ENCODE data around the gene PKD2L2. TPM values are rescaled to one million over a fixed set of nuclear protein-coding genes. Genes with fewer than 3 reads are reported as not detected.
A peak's percentile ranks its signal among the peaks of the same experiment; 100 is the strongest.
"Not testable (repeated sequence)": the region's sequence is repeated elsewhere in the genome, so short reads cannot be mapped to it uniquely, and the experiment has no call there.

Gene PKD2L2
- total RNA-seq, 2 donors from 2014 or later, result not detected

DNA sequence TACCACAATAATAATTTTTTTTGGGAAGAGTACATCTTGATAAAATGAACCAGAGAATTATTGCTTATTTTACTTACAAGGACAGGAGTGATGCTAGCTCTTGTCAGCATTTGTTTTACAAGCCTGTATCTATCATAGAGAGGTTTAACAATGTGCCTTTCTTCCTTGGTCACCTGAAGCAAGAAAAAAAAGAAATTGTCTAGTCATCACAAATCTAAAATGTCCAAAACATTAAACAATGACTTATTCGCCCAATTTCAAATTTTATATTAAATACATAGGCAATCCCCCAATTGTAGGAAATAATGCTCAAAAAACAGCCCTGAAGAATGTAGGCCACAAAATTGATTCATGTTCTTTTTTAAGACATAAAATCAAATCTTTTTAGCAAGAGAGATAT lies 56.6 kb downstream of the PKD2L2 start:
- Mint-ChIP-seq H3K27ac (no peak overlapping the region), H3K27me3 (no peaks in the 10 kb centered on the region), H3K9me3 (no peaks in the 10 kb centered on the region), H3K36me3 (peaks cover 42% of the 10 kb centered on the region), H3K4me3 (no peak overlapping the region), H3K4me1 (ENCODE audit: low read depth in 2 of 2) (peaks cover 4 to 8% of the 10 kb centered on the region in 2 donors)
- ATAC-seq (no peak), DNase-seq (ENCODE audit: low spot score) (no peak)

DNA sequence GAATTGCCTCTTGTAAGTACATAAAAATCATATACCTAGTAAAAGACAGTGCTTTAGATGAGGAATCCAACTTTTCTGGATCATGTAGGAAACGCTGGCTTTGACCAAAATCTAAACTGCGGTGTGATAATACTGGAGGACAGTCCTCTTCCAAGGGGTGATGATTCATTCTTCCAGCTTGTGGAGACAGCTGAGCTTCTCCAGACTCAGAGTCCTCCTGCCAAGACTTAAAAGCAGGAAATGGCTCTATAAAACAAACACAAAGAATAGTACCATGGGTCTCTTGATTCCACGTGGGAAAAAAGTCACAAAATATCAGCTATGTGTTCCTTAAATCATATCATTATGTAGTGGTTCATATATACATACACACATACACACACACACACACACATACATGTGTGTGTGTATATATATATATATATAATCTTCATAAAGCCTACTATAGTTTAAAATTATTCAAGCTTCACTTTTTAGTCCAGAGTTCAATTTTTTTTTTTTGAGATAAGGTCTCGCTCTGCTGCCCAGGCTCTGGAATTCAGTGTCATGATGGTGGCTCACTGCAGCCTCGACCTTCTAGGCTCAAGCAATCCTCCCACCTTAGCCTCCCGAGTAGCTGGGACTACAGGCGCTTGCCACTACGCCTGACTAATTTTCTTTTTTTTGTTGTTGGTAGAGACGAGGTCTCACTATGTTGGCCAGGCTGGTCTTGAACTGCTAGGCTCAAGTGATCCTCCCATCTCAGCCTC lies 65.0 kb downstream of the PKD2L2 start:
- Mint-ChIP-seq H3K4me3 (no peak overlapping the region), H3K27ac (no peak overlapping the region), H3K27me3 (no peaks in the 10 kb centered on the region), H3K36me3 (peaks cover 32% of the 10 kb centered on the region), H3K9me3 (no peaks in the 10 kb centered on the region), H3K4me1 (ENCODE audit: low read depth in 2 of 2) (peaks cover 0 to 8% of the 10 kb centered on the region in 2 donors)
- ATAC-seq, result no peak
- DNase-seq (ENCODE audit: low spot score), result no peak

DNA sequence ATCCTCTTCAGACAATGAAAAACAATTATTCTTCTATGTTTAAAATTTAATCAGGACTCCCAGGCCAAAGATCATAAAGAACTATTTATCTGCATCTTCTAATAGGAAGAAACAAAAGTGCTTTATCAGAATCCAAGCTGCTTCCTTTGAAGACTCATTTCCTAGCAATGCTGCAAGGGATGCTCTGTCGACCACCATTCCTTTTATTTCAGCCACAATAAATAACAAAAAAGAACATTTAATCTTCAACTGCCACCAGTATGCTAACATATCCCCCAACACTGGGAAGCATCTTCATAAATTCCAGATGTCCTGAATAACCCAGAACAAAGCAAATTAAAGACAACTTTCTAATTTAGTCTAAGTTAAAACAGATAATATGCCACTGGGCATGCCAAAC lies 68.7 kb downstream of the PKD2L2 start:
- Mint-ChIP-seq H3K36me3 (peaks cover 28% of the 10 kb centered on the region), H3K4me3 (no peak overlapping the region), H3K27me3 (no peaks in the 10 kb centered on the region), H3K4me1 (ENCODE audit: low read depth in 2 of 2) (no peaks in the 10 kb centered on the region), H3K27ac (no peak overlapping the region), H3K9me3 (no peaks in the 10 kb centered on the region)
- no peak for DNase-seq (ENCODE audit: low spot score)
- ATAC-seq, result no peak

DNA sequence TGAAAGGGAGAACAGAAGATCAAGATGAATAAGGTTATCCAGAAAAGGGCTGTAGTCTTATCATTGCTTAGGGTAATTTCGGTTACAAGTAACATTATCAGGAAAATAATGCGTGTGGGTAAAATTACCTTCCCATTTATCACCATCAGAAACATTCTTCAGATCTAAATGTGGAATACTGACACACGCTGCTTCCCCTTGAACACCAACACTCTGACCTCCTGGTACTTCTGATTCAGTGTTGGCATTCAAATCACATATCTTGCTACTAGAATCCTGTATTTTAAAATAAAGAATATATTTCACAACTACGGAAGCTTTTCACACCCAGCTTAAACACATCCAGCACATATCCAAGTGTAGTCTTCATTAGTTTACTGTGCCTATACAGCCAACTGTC lies 70.2 kb downstream of the PKD2L2 start:
- Mint-ChIP-seq H3K27me3 (no peaks in the 10 kb centered on the region), H3K36me3 (peaks cover 24% of the 10 kb centered on the region), H3K4me1 (ENCODE audit: low read depth in 2 of 2) (no peaks in the 10 kb centered on the region), H3K27ac (no peak overlapping the region), H3K9me3 (no peaks in the 10 kb centered on the region), H3K4me3 (no peak overlapping the region)
- no peak for ATAC-seq
- DNase-seq (ENCODE audit: low spot score), result no peak

DNA sequence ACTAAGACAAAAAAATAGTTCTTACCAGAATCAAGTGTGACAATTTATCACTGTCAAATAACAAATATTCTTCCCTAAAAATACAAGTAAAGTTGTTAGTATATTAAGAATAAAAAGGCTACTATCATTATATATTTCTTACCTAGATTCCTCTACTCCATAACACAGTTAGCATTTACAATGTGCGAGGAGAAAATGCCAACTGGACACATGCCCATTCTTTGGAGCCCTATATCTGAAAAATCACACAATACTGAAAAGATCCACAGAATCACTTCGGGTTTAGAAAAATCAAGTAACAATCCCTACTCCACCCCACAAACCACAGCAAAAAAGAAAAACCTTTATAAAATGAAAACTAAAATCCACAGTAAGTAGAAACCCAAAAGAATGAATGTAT lies 70.9 kb downstream of the PKD2L2 start:
- H3K27me3 Mint-ChIP-seq, result no peaks in the 10 kb centered on the region
- no peaks in the 10 kb centered on the region for H3K9me3 Mint-ChIP-seq
- no peak for ATAC-seq
- no peak for DNase-seq (ENCODE audit: low spot score)
- no peak overlapping the region for H3K4me3 Mint-ChIP-seq
- H3K27ac Mint-ChIP-seq, result no peak overlapping the region
- peaks cover 24% of the 10 kb centered on the region for H3K36me3 Mint-ChIP-seq
- H3K4me1 Mint-ChIP-seq (ENCODE audit: low read depth in 2 of 2), result peaks cover 0 to 4% of the 10 kb centered on the region in 2 donors

DNA sequence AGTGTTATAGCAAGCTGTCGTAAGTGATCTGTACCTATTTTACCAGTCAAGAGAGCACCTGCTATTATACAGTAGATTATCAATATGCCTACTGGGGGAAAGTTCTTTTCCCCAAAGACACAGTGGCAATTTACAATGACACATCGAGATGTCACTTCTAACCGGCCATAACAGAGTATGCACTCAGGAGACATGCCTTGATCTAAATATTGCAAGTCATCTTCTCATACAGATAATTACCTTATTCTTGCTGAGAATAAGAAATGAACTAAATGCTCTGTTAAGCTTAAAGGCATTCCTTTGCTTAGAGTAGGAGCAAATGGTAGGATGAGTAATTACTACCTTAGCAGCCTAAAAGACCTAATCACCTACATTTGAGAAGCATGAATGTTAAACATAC lies 71.6 kb downstream of the PKD2L2 start:
- H3K36me3 Mint-ChIP-seq, result peaks cover 28% of the 10 kb centered on the region
- ATAC-seq (no peak), DNase-seq (ENCODE audit: low spot score) (no peak)
- peaks cover 0 to 4% of the 10 kb centered on the region in 2 donors for H3K4me1 Mint-ChIP-seq (ENCODE audit: low read depth in 2 of 2)
- no peak overlapping the region for H3K4me3 Mint-ChIP-seq
- no peaks in the 10 kb centered on the region for H3K9me3 Mint-ChIP-seq
- peak overlapping the region in 1 of 2 donors; percentile 36 for H3K27ac Mint-ChIP-seq
- H3K27me3 Mint-ChIP-seq, result no peaks in the 10 kb centered on the region

DNA sequence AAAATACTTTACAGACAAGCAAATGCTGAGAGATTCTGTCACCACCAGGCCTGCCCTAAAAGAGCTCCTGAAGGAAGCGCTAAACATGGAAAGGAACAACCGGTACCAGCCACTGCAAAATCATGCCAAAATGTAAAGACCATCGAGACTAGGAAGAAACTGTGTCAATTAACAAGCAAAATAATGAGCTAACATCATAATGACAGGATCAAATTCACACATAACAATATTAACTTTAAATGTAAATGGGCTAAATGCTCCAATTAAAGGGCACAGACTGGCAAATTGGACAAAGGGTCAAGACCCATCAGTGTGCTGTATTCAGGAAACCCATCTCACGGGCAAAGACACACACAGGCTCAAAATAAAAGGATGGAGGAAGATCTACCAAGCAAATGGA lies 81.1 kb downstream of the PKD2L2 start:
- H3K4me3 Mint-ChIP-seq; H3K4me1 Mint-ChIP-seq (ENCODE audit: low read depth in 2 of 2); H3K9me3 Mint-ChIP-seq; ATAC-seq; DNase-seq (ENCODE audit: low spot score); H3K27me3 Mint-ChIP-seq; H3K27ac Mint-ChIP-seq: not testable (repeated sequence)
- H3K36me3 Mint-ChIP-seq, result peaks cover 21% of the 10 kb centered on the region

DNA sequence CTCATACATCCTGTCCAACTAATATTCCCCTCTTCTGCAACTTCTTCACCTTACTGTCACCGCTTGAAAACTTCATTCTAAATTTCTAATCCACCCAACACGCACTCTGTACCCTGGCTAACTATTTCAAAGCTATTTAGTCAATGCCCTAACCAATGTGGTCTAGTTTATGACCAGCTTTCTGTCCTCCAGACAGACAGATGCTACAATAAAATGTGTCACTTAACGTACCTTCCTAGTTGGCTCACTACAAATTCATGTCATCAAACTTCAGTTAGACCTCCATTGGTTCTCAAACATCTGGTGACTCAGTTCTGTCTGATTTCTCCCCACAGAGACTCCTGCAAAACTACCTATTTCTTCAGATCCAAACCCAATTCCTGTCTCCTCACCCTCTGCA lies 86.0 kb downstream of the PKD2L2 start:
- H3K27me3 Mint-ChIP-seq, result no peaks in the 10 kb centered on the region
- no peak overlapping the region for H3K4me3 Mint-ChIP-seq
- no peaks in the 10 kb centered on the region for H3K9me3 Mint-ChIP-seq
- no peak for ATAC-seq
- no peak for DNase-seq (ENCODE audit: low spot score)
- peaks cover 41% of the 10 kb centered on the region for H3K36me3 Mint-ChIP-seq
- H3K27ac Mint-ChIP-seq, result no peak overlapping the region
- H3K4me1 Mint-ChIP-seq (ENCODE audit: low read depth in 2 of 2), result peaks cover 6 to 9% of the 10 kb centered on the region in 2 donors

DNA sequence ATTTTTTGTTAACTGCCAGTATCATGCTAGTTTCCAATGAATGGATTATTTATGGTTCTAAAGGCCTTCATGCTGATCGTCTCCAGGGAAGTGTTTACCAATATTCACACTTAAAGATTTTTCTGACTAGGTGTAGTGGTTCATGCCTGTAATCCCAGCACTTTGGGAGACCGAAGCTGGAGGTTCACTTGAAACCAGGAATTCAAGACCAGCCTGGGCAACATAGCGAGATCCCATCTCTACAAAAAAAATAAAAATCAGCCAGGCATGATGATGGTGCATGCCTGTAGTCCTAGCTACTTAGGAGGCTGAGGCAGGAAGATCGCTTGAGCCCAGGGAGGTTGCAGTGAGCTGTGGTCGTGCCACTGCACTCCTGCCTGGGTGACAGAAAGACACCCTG lies 100.2 kb downstream of the PKD2L2 start:
- Mint-ChIP-seq H3K9me3 (no peaks in the 10 kb centered on the region), H3K27ac (peak overlapping the region in 1 of 2 donors; percentile 37), H3K4me1 (ENCODE audit: low read depth in 2 of 2) (peaks cover 13 to 16% of the 10 kb centered on the region in 2 donors), H3K36me3 (peaks cover under 1% of the 10 kb centered on the region), H3K4me3 (no peak overlapping the region), H3K27me3 (no peaks in the 10 kb centered on the region)
- DNase-seq (ENCODE audit: low spot score) (no peak), ATAC-seq (no peak)

Other genes with a start within 250 kb of the PKD2L2 start
- gene KLHL3, start 153.4 kb upstream of the PKD2L2 start, total RNA-seq, result 1 to 10 TPM; 1.4 to 3.0 TPM
- 10 to 100 TPM; 28.7 to 31.2 TPM for gene HNRNPA0, start 135.1 kb upstream of the PKD2L2 start, total RNA-seq
- gene MYOT, start 21.6 kb upstream of the PKD2L2 start, total RNA-seq, result not detected
- gene FAM13B, start 143.6 kb downstream of the PKD2L2 start, total RNA-seq, result 10 to 100 TPM; 43.1 to 50.4 TPM
- gene WNT8A, start 194.6 kb downstream of the PKD2L2 start, total RNA-seq, result not detected
- gene NME5, start 250.0 kb downstream of the PKD2L2 start, total RNA-seq, result not detected

All from natural killer cell treated with Interleukin-12 subunit alpha and Interleukin-12 subunit beta and Interleukin-15 and Interleukin-18, amount 100 ng/mL, for 72 hours (primary cell).